WTC11 (cell line): ENCODE measurements around the gene SMARCB1. TPM values are rescaled to one million over a fixed set of nuclear protein-coding genes. Genes with fewer than 3 reads are reported as not detected.

Experiments used
- ATAC-seq: fragments of 200-7000 bp; cut with Tn5 transposase; 2 replicates; pipeline ENCODE4 v1.10.0; 2021; ENCODE audit warnings: mild to moderate bottlenecking, moderate library complexity
- CTCF ChIA-PET: fragments of 300-600 bp; sonication (Branson Sonifier 250); formaldehyde crosslinking; loops from one replicate; lab custom pipeline; 2021; ENCODE audit warnings: antibody characterized with exemption; lab: Charles Lee
- POLR2A ChIA-PET: fragments of 350-600 bp; sonication (Branson Sonifier 250); formaldehyde crosslinking; loops from one replicate; lab custom pipeline; 2021; ENCODE audit warnings: antibody characterized with exemption; lab: Charles Lee
- DNase-seq: peaks from one replicate; pipeline ENCODE4 v3.0.0; 2021; ENCODE audit warnings: low spot score
- H3K27ac Mint-ChIP-seq: 2 replicates; pipeline ENCODE4 v1.8.0; 2021; ENCODE audit warnings: mixed read lengths
- H3K27me3 Mint-ChIP-seq: 2 replicates; pipeline ENCODE4 v1.8.0; 2021; ENCODE audit warnings: low read depth, mild to moderate bottlenecking, moderate library complexity, mixed read lengths
- H3K36me3 Mint-ChIP-seq: 2 replicates; pipeline ENCODE4 v1.8.0; 2021; ENCODE audit warnings: mixed read lengths
- H3K4me1 Mint-ChIP-seq: 2 replicates; pipeline ENCODE4 v1.8.0; 2022; ENCODE audit warnings: mixed read lengths
- H3K4me3 Mint-ChIP-seq: 2 replicates; pipeline ENCODE4 v1.8.0; 2021; ENCODE audit warnings: mild to moderate bottlenecking, moderate library complexity, mixed read lengths
- H3K9me3 Mint-ChIP-seq: 2 replicates; pipeline ENCODE4 v1.8.0; 2021; ENCODE audit warnings: mixed read lengths
- EMX1 ChIP-seq: fragments of 250-450 bp; sonication (Bioruptor Pico); IDR thresholded peaks from 2 replicates; pipeline ENCODE4 v1.8.0; 2021; ENCODE audit warnings: mild to moderate bottlenecking
- ESRRA ChIP-seq: sonication (generic); formaldehyde crosslinking; IDR thresholded peaks from 2 replicates; pipeline ENCODE4 v1.8.1; 2022; ENCODE audit warnings: mild to moderate bottlenecking, missing genetic modification reagents, borderline replicate concordance
- FOXJ3 ChIP-seq: sonication (generic); formaldehyde crosslinking; IDR thresholded peaks from 2 replicates; pipeline ENCODE4 v1.9.0; 2021; ENCODE audit warnings: missing genetic modification reagents, mild to moderate bottlenecking, borderline replicate concordance
- FOXP1 ChIP-seq: sonication (generic); formaldehyde crosslinking; IDR thresholded peaks from 2 replicates; pipeline ENCODE4 v1.8.0; 2022; ENCODE audit warnings: missing genetic modification reagents, mild to moderate bottlenecking, moderate library complexity, borderline replicate concordance
- HMGA2 ChIP-seq: fragments of 250-450 bp; sonication (Bioruptor Pico); IDR thresholded peaks from 2 replicates; pipeline ENCODE4 v1.4.0; 2021; ENCODE audit warnings: mild to moderate bottlenecking, moderate library complexity
- MXD4 ChIP-seq: fragments of 250-450 bp; sonication (Bioruptor Pico); IDR thresholded peaks from 2 replicates; pipeline ENCODE4 v1.8.0; 2021; ENCODE audit warnings: mild to moderate bottlenecking, moderate library complexity, borderline replicate concordance
- NFYB ChIP-seq: sonication (generic); formaldehyde crosslinking; conservative IDR thresholded peaks from 2 replicates; pipeline ENCODE4 v1.8.0; 2022; ENCODE audit warnings: low read depth, missing genetic modification reagents
- NR3C1 ChIP-seq: sonication (generic); formaldehyde crosslinking; conservative IDR thresholded peaks from 2 replicates; pipeline ENCODE4 v1.8.1; 2023; ENCODE audit warnings: low read depth, mild to moderate bottlenecking, missing genetic modification reagents
- RELA ChIP-seq: sonication (generic); formaldehyde crosslinking; IDR thresholded peaks from 2 replicates; pipeline ENCODE4 v1.8.1; 2022; ENCODE audit warnings: missing genetic modification reagents, mild to moderate bottlenecking, borderline replicate concordance
- SOX15 ChIP-seq: fragments of 250-450 bp; sonication (Bioruptor Pico); IDR thresholded peaks from 2 replicates; pipeline ENCODE4 v1.9.0; 2021; ENCODE audit warnings: mild to moderate bottlenecking
- SP1 ChIP-seq: sonication (generic); formaldehyde crosslinking; conservative IDR thresholded peaks from 2 replicates; pipeline ENCODE4 v1.8.1; 2022; ENCODE audit warnings: missing genetic modification reagents
- ZBTB21 ChIP-seq: sonication (generic); formaldehyde crosslinking; IDR thresholded peaks from 2 replicates; pipeline ENCODE4 v1.8.1; 2023; ENCODE audit warnings: mild to moderate bottlenecking, missing genetic modification reagents, borderline replicate concordance
- ZNF263 ChIP-seq: sonication (generic); formaldehyde crosslinking; IDR thresholded peaks from 2 replicates; pipeline ENCODE4 v1.8.1; 2022; ENCODE audit warnings: low read depth, mild to moderate bottlenecking, moderate library complexity, missing genetic modification reagents
- ZNF671 ChIP-seq: fragments of 250-450 bp; sonication (Bioruptor Pico); IDR thresholded peaks from 2 replicates; pipeline ENCODE4 v1.8.0; 2021; ENCODE audit warnings: mild to moderate bottlenecking
- total RNA-seq: library from RNA; stranded (reverse); gene quantifications from 3 replicates; pipeline ENCODE4 v1.2.3, GENCODE V29; 2021
- TF ChIP-seq, protein P1 (sequence below): sonication (generic); formaldehyde crosslinking; IDR thresholded peaks from 2 replicates; pipeline ENCODE4 v1.8.1; 2023; ENCODE audit warnings: mild to moderate bottlenecking, missing genetic modification reagents, borderline replicate concordance
- TF ChIP-seq, protein P2 (sequence below): sonication (generic); formaldehyde crosslinking; IDR thresholded peaks from 2 replicates; pipeline ENCODE4 v1.8.1; 2023; ENCODE audit warnings: mild to moderate bottlenecking, missing genetic modification reagents
- TF ChIP-seq, protein P3 (sequence below): sonication (generic); formaldehyde crosslinking; IDR thresholded peaks from 2 replicates; pipeline ENCODE4 v1.8.1; 2022; ENCODE audit warnings: missing genetic modification reagents, borderline replicate concordance
- TF ChIP-seq, protein P4 (sequence below): sonication (generic); formaldehyde crosslinking; IDR thresholded peaks from 2 replicates; pipeline ENCODE4 v1.8.0; 2023; ENCODE audit warnings: missing genetic modification reagents

SMARCB1 gene
- total RNA-seq, 1 experiment from 2014 or later, result 135 TPM

DNA sequence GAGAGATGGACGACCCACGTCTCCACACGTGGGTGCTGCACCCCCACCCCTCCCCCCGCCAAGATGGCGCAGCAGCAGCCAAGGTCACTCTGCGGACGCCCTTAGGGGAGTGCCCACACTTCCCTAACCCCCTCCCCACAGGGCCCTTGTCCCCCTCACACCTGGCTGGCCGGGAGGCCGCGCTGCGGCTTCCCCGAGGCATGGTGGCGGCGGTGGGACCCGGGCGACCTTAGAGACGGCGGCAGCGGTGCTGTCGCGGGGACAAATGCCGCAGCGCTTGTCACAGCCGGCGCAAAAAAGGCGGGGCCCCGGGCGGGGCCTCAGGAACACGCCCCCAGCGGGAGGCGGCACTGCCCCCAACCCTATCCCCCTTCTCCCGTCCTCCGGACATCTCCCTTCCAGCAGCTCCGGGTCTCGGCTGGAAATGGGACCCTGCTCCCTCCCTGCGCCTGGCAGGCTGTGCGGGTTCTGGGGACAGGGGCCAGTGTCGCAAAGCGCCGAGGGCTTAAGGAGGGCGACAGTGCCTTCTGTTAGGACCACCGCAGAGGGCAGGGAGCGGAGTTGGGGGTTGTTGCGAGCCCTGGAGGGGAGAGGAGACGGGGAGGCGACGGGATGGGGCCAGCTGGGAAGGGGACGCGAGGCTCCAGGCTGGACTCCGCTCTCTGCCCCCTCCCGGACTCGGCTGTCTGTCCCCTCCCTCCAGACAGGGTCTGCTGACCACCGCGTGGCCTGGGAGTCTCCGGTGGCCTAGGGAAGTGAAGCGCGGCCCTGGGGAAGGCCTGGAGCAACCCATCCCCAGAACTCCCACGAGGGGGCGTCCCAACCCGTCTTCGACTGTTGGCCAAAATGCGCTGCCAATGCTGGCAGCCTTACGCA, 18.9 kb upstream of the SMARCB1 start, which contains the start of gene CHCHD10 (continued):
- TF ChIP-seq ZBTB21 (CRISPR knock-in tag) (peak; percentile 58; the same call in 1 of the 2 replicates), FOXJ3 (CRISPR knock-in tag) (no peak), ZNF263 (CRISPR knock-in tag) (no peak), ESRRA (CRISPR knock-in tag) (peak; percentile 96), NFYB (CRISPR knock-in tag) (no peak), RELA (peak; percentile 59; the same call in 1 of the 2 replicates), NR3C1 (CRISPR knock-in tag) (no peak), SOX15 (CRISPR knock-in tag) (no peak), SP1 (CRISPR knock-in tag) (peak; percentile 67), HMGA2 (CRISPR knock-in tag) (no peak), EMX1 (CRISPR knock-in tag) (no peak)
- TF ChIP-seq, protein P1, sequence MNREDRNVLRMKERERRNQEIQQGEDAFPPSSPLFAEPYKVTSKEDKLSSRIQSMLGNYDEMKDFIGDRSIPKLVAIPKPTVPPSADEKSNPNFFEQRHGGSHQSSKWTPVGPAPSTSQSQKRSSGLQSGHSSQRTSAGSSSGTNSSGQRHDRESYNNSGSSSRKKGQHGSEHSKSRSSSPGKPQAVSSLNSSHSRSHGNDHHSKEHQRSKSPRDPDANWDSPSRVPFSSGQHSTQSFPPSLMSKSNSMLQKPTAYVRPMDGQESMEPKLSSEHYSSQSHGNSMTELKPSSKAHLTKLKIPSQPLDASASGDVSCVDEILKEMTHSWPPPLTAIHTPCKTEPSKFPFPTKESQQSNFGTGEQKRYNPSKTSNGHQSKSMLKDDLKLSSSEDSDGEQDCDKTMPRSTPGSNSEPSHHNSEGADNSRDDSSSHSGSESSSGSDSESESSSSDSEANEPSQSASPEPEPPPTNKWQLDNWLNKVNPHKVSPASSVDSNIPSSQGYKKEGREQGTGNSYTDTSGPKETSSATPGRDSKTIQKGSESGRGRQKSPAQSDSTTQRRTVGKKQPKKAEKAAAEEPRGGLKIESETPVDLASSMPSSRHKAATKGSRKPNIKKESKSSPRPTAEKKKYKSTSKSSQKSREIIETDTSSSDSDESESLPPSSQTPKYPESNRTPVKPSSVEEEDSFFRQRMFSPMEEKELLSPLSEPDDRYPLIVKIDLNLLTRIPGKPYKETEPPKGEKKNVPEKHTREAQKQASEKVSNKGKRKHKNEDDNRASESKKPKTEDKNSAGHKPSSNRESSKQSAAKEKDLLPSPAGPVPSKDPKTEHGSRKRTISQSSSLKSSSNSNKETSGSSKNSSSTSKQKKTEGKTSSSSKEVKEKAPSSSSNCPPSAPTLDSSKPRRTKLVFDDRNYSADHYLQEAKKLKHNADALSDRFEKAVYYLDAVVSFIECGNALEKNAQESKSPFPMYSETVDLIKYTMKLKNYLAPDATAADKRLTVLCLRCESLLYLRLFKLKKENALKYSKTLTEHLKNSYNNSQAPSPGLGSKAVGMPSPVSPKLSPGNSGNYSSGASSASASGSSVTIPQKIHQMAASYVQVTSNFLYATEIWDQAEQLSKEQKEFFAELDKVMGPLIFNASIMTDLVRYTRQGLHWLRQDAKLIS (CRISPR knock-in tag), result no peak
- TF ChIP-seq, protein P2, sequence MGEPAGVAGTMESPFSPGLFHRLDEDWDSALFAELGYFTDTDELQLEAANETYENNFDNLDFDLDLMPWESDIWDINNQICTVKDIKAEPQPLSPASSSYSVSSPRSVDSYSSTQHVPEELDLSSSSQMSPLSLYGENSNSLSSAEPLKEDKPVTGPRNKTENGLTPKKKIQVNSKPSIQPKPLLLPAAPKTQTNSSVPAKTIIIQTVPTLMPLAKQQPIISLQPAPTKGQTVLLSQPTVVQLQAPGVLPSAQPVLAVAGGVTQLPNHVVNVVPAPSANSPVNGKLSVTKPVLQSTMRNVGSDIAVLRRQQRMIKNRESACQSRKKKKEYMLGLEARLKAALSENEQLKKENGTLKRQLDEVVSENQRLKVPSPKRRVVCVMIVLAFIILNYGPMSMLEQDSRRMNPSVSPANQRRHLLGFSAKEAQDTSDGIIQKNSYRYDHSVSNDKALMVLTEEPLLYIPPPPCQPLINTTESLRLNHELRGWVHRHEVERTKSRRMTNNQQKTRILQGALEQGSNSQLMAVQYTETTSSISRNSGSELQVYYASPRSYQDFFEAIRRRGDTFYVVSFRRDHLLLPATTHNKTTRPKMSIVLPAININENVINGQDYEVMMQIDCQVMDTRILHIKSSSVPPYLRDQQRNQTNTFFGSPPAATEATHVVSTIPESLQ, result no peak
- TF ChIP-seq, protein P3, sequence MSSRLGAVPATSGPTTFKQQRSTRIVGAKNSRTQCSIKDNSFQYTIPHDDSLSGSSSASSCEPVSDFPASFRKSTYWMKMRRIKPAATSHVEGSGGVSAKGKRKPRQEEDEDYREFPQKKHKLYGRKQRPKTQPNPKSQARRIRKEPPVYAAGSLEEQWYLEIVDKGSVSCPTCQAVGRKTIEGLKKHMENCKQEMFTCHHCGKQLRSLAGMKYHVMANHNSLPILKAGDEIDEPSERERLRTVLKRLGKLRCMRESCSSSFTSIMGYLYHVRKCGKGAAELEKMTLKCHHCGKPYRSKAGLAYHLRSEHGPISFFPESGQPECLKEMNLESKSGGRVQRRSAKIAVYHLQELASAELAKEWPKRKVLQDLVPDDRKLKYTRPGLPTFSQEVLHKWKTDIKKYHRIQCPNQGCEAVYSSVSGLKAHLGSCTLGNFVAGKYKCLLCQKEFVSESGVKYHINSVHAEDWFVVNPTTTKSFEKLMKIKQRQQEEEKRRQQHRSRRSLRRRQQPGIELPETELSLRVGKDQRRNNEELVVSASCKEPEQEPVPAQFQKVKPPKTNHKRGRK (CRISPR knock-in tag), result no peak

DNA sequence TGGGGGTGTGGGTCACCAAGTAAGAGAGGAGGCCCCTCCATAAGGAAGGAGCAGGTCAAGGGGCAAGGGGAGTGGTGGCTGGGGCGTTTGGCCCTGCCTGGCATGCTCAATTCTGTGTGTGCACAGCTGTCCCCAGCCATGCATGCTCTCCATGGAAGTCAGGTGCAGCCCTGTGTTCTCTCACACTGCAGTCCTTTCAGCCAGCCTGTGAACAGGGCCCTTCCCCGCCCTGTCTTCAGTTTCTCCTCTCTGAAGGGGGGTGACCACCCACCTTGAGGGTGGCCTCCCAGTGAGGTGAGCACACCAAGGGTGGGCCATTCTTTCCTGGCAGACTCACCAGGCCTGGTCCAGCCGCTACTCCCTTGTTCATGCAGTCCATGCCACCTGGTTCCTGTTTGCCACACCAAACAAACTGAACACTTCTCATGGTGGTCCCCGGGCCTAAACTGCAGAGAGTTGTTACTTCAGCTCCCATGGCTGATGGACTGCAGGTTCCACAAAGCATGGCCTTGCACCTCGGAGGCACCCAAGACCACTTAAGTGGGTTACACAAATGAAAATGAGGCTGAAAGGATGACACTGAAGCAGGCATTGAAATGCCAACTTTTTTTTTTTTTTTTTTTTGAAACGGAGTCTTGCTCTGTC, 17.3 kb upstream of the SMARCB1 start:
- no peak for TF ChIP-seq FOXP1 (CRISPR knock-in tag)
- TF ChIP-seq, protein P4, sequence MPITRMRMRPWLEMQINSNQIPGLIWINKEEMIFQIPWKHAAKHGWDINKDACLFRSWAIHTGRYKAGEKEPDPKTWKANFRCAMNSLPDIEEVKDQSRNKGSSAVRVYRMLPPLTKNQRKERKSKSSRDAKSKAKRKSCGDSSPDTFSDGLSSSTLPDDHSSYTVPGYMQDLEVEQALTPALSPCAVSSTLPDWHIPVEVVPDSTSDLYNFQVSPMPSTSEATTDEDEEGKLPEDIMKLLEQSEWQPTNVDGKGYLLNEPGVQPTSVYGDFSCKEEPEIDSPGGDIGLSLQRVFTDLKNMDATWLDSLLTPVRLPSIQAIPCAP (CRISPR knock-in tag), result no peak
- TF ChIP-seq MXD4 (CRISPR knock-in tag), result no peak
- no peak for TF ChIP-seq ZNF671
- TF ChIP-seq ESRRA (CRISPR knock-in tag), result no peak
- ChIA-PET CTCF (interaction anchor here (0.6 to 4.0 kb wide), 13 partner anchors 9 to 296 kb away, joined by 3 to 77 read pairs (median 4); partner anchors contain the start of genes MIF and SLC2A11), POLR2A (interaction anchor here (0.5 to 0.9 kb wide), 2 partner anchors 17 to 823 kb away, joined by 3 read pairs; partner anchors contain the start of genes LRRC75B and SMARCB1)
- Mint-ChIP-seq H3K4me1 (peaks cover 37% of the 10 kb centered on the region), H3K4me3 (peak overlapping the region; percentile 89; the same call in 1 of the 2 replicates), H3K36me3 (peaks cover 2% of the 10 kb centered on the region), H3K9me3 (no peaks in the 10 kb centered on the region), H3K27ac (no peak overlapping the region), H3K27me3 (peaks cover 32% of the 10 kb centered on the region)
- ATAC-seq (no peak), DNase-seq (no peak)
